MM.1S (cell line): ENCODE measurements around the gene GLE1.
"Not testable (repeated sequence)": the region's sequence is repeated elsewhere in the genome, so short reads cannot be mapped to it uniquely, and the experiment has no call there.

ENCODE experiments used
- DNase-seq: peaks from one replicate; pipeline ENCODE4 v3.0.0-alpha.2; 2015
- H2AFZ ChIP-seq: fragments of 300-600 bp; sonication (generic); 2 replicates; pipeline ENCODE4 v1.6.0; 2016; ENCODE audit warnings: antibody characterized with exemption, low read length
- H3F3A ChIP-seq: fragments of 300-600 bp; sonication (generic); 2 replicates; pipeline ENCODE4 v1.6.1; 2016; ENCODE audit warnings: mild to moderate bottlenecking, antibody characterized with exemption, low read length, moderate library complexity, mixed read lengths; ENCODE audit not compliant: insufficient read depth
- H3K27ac ChIP-seq: fragments of 300-600 bp; sonication (generic); 2 replicates; pipeline ENCODE4 v1.5.1; 2016; ENCODE audit warnings: mild to moderate bottlenecking, low read length
- H3K27me3 ChIP-seq: fragments of 300-600 bp; sonication (generic); replicated peaks from 2 replicates; pipeline ENCODE4 v1.6.0; 2016; ENCODE audit warnings: low read length; ENCODE audit not compliant: insufficient read depth
- H3K36me3 ChIP-seq: fragments of 300-600 bp; sonication (generic); replicated peaks from 2 replicates; pipeline ENCODE4 v1.6.1; 2016; ENCODE audit warnings: mild to moderate bottlenecking, low read length, mixed read lengths; ENCODE audit not compliant: insufficient read depth
- H3K4me1 ChIP-seq: fragments of 300-600 bp; sonication (generic); 2 replicates; pipeline ENCODE4 v1.6.1; 2016; ENCODE audit warnings: low read length, mixed read lengths
- H3K4me2 ChIP-seq: fragments of 300-600 bp; sonication (generic); 2 replicates; pipeline ENCODE4 v1.6.0; 2016; ENCODE audit warnings: low read depth, low read length
- H3K4me3 ChIP-seq: fragments of 300-600 bp; sonication (generic); 2 replicates; pipeline ENCODE4 v1.5.1; 2016; ENCODE audit warnings: low read length, mixed read lengths
- H3K79me2 ChIP-seq: fragments of 300-600 bp; sonication (generic); 2 replicates; pipeline ENCODE4 v1.6.1; 2016; ENCODE audit warnings: mixed run types, low read length, mixed read lengths
- H3K9ac ChIP-seq: fragments of 300-600 bp; sonication (generic); 2 replicates; pipeline ENCODE4 v1.6.1; 2016; ENCODE audit warnings: low read length, mixed read lengths
- H3K9me2 ChIP-seq: fragments of 300-600 bp; sonication (generic); replicated peaks from 2 replicates; pipeline ENCODE4 v1.6.1; 2016; ENCODE audit warnings: mild to moderate bottlenecking, low read length, mixed read lengths; ENCODE audit not compliant: insufficient read depth
- H3K9me3 ChIP-seq: fragments of 300-600 bp; sonication (generic); replicated peaks from 2 replicates; pipeline ENCODE4 v1.6.1; 2016; ENCODE audit warnings: mild to moderate bottlenecking, low read length, mixed read lengths; ENCODE audit not compliant: insufficient read depth
- H4K20me1 ChIP-seq: fragments of 300-600 bp; sonication (generic); 2 replicates; pipeline ENCODE4 v1.6.1; 2016; ENCODE audit warnings: mild to moderate bottlenecking, low read length, moderate library complexity, mixed read lengths; ENCODE audit not compliant: insufficient read depth
- EZH2 ChIP-seq: fragments of 300-600 bp; sonication (generic); optimal IDR thresholded peaks from 2 replicates; pipeline ENCODE3; 2017; ENCODE audit warnings: low read depth, mild to moderate bottlenecking, antibody characterized with exemption, low read length, mixed read lengths
- EZH2phosphoT487 ChIP-seq: fragments of 300-600 bp; sonication (generic); IDR thresholded peaks from 2 replicates; pipeline ENCODE4 v1.6.1; 2018; ENCODE audit warnings: antibody characterized with exemption, low read length
- TF ChIP-seq, protein P1 (sequence below): fragments of 300-600 bp; sonication (generic); IDR thresholded peaks from 2 replicates; pipeline ENCODE4 v1.5.1; 2016; ENCODE audit warnings: antibody characterized with exemption, low read length, mixed read lengths

Gene GLE1

GRCh38 chr9:128505414-128505765 is 871 bp downstream of the GLE1 start:
- Histone ChIP-seq H3K27me3 (no peaks in the 10 kb centered on the region), H2AFZ (peak overlapping the region; percentile 71), H3K4me3 (peak overlapping the region; percentile 83), H3F3A (peaks cover 12% of the 10 kb centered on the region), H3K27ac (peak overlapping the region; percentile 49; the same call in 1 of the 2 replicates), H3K9me3 (no peaks in the 10 kb centered on the region), H4K20me1 (no peaks in the 10 kb centered on the region), H3K9me2 (no peaks in the 10 kb centered on the region), H3K79me2 (peaks cover 38% of the 10 kb centered on the region), H3K4me1 (peaks cover 7% of the 10 kb centered on the region), H3K9ac (peak overlapping the region; percentile 76; the same call in 1 of the 2 replicates), H3K4me2 (peak overlapping the region; percentile 97), H3K36me3 (no peaks in the 10 kb centered on the region)
- TF ChIP-seq, protein P1, sequence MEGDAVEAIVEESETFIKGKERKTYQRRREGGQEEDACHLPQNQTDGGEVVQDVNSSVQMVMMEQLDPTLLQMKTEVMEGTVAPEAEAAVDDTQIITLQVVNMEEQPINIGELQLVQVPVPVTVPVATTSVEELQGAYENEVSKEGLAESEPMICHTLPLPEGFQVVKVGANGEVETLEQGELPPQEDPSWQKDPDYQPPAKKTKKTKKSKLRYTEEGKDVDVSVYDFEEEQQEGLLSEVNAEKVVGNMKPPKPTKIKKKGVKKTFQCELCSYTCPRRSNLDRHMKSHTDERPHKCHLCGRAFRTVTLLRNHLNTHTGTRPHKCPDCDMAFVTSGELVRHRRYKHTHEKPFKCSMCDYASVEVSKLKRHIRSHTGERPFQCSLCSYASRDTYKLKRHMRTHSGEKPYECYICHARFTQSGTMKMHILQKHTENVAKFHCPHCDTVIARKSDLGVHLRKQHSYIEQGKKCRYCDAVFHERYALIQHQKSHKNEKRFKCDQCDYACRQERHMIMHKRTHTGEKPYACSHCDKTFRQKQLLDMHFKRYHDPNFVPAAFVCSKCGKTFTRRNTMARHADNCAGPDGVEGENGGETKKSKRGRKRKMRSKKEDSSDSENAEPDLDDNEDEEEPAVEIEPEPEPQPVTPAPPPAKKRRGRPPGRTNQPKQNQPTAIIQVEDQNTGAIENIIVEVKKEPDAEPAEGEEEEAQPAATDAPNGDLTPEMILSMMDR, result no peak
- TF ChIP-seq EZH2phosphoT487, result no peak
- no peak for TF ChIP-seq EZH2
- DNase-seq, result no peak

- H3K4me1 ChIP-seq, H3K27me3 ChIP-seq, H3K9me2 ChIP-seq, H3K27ac ChIP-seq, H4K20me1 ChIP-seq, H2AFZ ChIP-seq, H3K36me3 ChIP-seq, H3K9me3 ChIP-seq, DNase-seq: not testable (repeated sequence)
- Histone ChIP-seq H3K9ac (peak overlapping the region; percentile 76; the same call in 1 of the 2 replicates), H3K79me2 (peaks cover 38% of the 10 kb centered on the region), H3F3A (peaks cover 12% of the 10 kb centered on the region), H3K4me2 (peak overlapping the region; percentile 97; the same call in 1 of the 2 replicates), H3K4me3 (peak overlapping the region; percentile 83)
Measured at GRCh38 chr9:128505906-128506305, 1.4 kb downstream of the GLE1 start.

DNA sequence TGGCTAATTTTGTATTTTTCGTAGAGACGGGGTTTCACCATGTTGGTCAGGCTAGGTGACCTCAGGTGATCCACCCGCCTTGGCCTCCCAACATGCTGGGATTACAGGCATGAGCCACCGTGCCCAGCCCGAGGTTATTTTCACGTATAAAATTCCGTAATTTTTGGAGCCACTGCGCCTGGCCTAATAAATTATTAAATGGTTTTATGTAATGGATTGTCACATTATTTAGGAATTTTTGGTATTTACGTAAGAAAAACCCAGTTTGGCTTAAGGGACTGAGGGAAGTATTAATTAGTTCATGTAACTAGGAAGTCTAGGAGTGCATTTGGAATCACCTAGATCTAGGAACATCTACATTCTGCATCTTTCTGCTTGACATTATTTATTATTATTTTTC is 8.3 kb downstream of the GLE1 start:
- no peak for TF ChIP-seq EZH2phosphoT487
- TF ChIP-seq, protein P1, result no peak
- no peak for TF ChIP-seq EZH2
- Histone ChIP-seq H3K9ac (no peak overlapping the region), H3K4me3 (no peak overlapping the region), H3K9me2 (no peaks in the 10 kb centered on the region), H3K79me2 (peaks cover 20% of the 10 kb centered on the region), H3K36me3 (0 out of 2 replicates have a peak, but pooled peaks cover 6% of the 10 kb centered on the region), H3K9me3 (no peaks in the 10 kb centered on the region), H2AFZ (no peak overlapping the region), H3K4me2 (no peak overlapping the region), H3K27me3 (no peaks in the 10 kb centered on the region), H3F3A (no peaks in the 10 kb centered on the region), H3K4me1 (no peaks in the 10 kb centered on the region), H4K20me1 (no peaks in the 10 kb centered on the region), H3K27ac (no peak overlapping the region)
- DNase-seq, result no peak

DNA sequence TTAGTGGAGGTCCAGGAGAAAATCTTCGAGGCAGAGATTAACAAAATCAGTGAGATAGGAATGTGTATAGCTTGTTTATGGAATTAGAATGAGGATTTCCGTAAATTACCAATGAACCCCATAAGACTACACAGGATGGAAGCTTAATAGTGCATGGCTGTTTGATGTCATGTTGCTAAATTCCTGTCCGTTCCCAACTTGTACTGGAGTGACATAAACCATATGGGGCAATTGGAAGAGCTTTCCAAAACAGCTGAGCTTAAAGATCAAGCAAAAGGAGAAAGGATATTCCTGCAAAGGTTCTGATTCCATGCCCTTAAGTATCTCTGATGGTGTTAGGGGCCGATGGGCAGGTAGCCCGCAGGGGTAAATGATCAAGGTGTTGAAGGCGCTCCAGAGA is 17.4 kb downstream of the GLE1 start:
- no peak for DNase-seq
- Histone ChIP-seq H3K9me2 (no peaks in the 10 kb centered on the region), H3K27me3 (no peaks in the 10 kb centered on the region), H3K9ac (no peak overlapping the region), H3K27ac (no peak overlapping the region), H3K4me2 (no peak overlapping the region), H2AFZ (no peak overlapping the region), H3K79me2 (peaks cover 6% of the 10 kb centered on the region; the same call in 1 of the 2 replicates), H3K4me3 (no peak overlapping the region), H3K4me1 (no peaks in the 10 kb centered on the region), H4K20me1 (no peaks in the 10 kb centered on the region), H3F3A (no peaks in the 10 kb centered on the region), H3K36me3 (peaks cover 3% of the 10 kb centered on the region; the same call in 1 of the 2 replicates), H3K9me3 (no peaks in the 10 kb centered on the region)
- no peak for TF ChIP-seq EZH2phosphoT487
- TF ChIP-seq, protein P1, result no peak
- no peak for TF ChIP-seq EZH2
